Upper lobe of left lung (tissue), 6 donors: ENCODE results near the gene RPL9. TPM values are rescaled to one million over a fixed set of nuclear protein-coding genes. Genes with fewer than 3 reads are reported as not detected.
"Not testable (repeated sequence)": the region's sequence is repeated elsewhere in the genome, so short reads cannot be mapped to it uniquely, and the experiment has no call there.

ENCODE experiments used
- ATAC-seq, 2 donors: fragments of 200-7000 bp; cut with Tn5 transposase; one replicate each; pipeline ENCODE4 v1.9.1; 2022; ENCODE audit warnings: mild to moderate bottlenecking in 2 of 2, moderate library complexity in 2 of 2; ENCODE audit not compliant: low FRiP score in 2 of 2
- DNase-seq, 2 donors: peaks; one replicate each; pipeline ENCODE4 v3.0.0-alpha.2; 2019 to 2020
- H3K27ac ChIP-seq, 4 donors: fragments of 200-600 bp; sonication (generic); one replicate each; pipeline ENCODE4 v1.5.1; 2016 to 2019
- H3K27me3 ChIP-seq, 4 donors: fragments of 200-600 bp; sonication (generic); one replicate each; pipeline ENCODE4 v1.5.1; 2017 to 2019
- H3K36me3 ChIP-seq, 4 donors: fragments of 200-600 bp; sonication (generic); one replicate each; pipeline ENCODE4 v1.5.1; 2016 to 2019
- H3K4me1 ChIP-seq, 4 donors: fragments of 200-600 bp; sonication (generic); one replicate each; pipeline ENCODE4 v1.5.1; 2018 to 2019
- H3K4me3 ChIP-seq, 4 donors: fragments of 200-600 bp; sonication (generic); one replicate each; pipeline ENCODE4 v1.5.1; 2017 to 2019; ENCODE audit warnings: mild to moderate bottlenecking in 2 of 4, moderate library complexity in 1 of 4
- H3K9me3 ChIP-seq, 4 donors: fragments of 200-600 bp; sonication (generic); one replicate each; pipeline ENCODE4 v1.5.1; 2018 to 2019
- CTCF ChIP-seq, 6 experiments: fragments of 450-650 bp in 4 of 6; fragments of 200-600 bp in 2 of 6; sonication (generic) in 2 of 6; IDR thresholded peaks; one replicate each; pipeline ENCODE4 v1.5.1; 2016 to 2019; ENCODE audit warnings: antibody characterized with exemption in 6 of 6
- EP300 ChIP-seq, 4 donors: sonication (generic); formaldehyde crosslinking; IDR thresholded peaks; one replicate each; pipeline ENCODE4 v1.5.1; 2017; ENCODE audit warnings: antibody characterized with exemption in 4 of 4, control low read depth in 2 of 4
- POLR2A ChIP-seq, 4 donors: fragments of 450-650 bp; IDR thresholded peaks; one replicate each; pipeline ENCODE4 v1.5.1; 2016 to 2017; ENCODE audit warnings: antibody characterized with exemption in 4 of 4, mild to moderate bottlenecking in 2 of 4
- POLR2AphosphoS5 ChIP-seq, 2 donors: sonication (generic); formaldehyde crosslinking; IDR thresholded peaks; one replicate each; pipeline ENCODE4 v1.5.1; 2017; ENCODE audit warnings: antibody characterized with exemption in 2 of 2
- whole genome bisulfite sequencing, 2 donors: methylation state at CpG; one replicate each; pipeline ENCODE4 v1.1.5; 2017 to 2018; 5-methylcytosine and 5-hydroxymethylcytosine counted together
- total RNA-seq, 6 donors: library from RNA; depleted of rRNA in 4 of 6; stranded (reverse); fragments of >200 nt in 4 of 6; gene quantifications; one replicate each; pipeline versions ENCODE4 v1.1.0 to v1.2.1, GENCODE V29; 2016 to 2021
- donor health status: DM: no; HTN: no; CAD: no; lungs with moderate emphysema.
- donor health status: DM: no; HTN: yes; CAD: no; lungs with severe emphysema.

The RPL9 gene
- total RNA-seq, 6 donors from 2014 or later: 743 to 2,200 (median 1,155) TPM

- Histone ChIP-seq H3K27me3 (no peaks in the 10 kb centered on the region), H3K27ac (no peak overlapping the region), H3K4me1 (no peaks in the 10 kb centered on the region), H3K9me3 (no peaks in the 10 kb centered on the region), H3K36me3 (no peaks in the 10 kb centered on the region), H3K4me3 (no peak overlapping the region)
- no peak for DNase-seq
- no peak for TF ChIP-seq CTCF (IDR thresholded peaks at IDR 0.05)
- TF ChIP-seq POLR2AphosphoS5 (IDR thresholded peaks at IDR 0.05): no peak
- no peak for TF ChIP-seq EP300 (IDR thresholded peaks at IDR 0.05)
- TF ChIP-seq POLR2A (IDR thresholded peaks at IDR 0.05): no peak
- ATAC-seq: no peak
- WGBS, 2 donors: 95 to 96% methylated on average over 1 of the region's 1 CpG
Observed at GRCh38 chr4:39426728-39427127, 32.0 kb downstream of the RPL9 start.

DNA sequence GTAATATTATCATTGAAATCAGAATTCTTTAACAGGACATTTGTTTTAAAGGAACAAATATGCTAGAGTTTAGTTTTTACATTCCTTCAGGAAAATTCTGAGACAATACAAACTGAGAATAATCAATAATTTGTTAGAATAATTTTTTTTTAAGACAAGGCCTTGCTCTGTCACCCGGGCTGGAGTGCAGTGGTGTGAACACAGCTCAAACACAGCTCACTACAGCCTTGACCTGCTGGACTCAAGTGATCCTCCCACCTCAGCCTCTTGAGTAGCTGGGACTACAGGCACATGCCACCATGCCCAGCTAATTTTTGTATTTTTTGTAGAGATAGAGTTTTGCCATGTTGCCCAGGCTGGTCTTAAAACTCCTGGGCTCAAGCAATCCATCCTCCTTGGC lies 33.4 kb downstream of the RPL9 start:
- not testable (repeated sequence) for H3K27ac ChIP-seq, ATAC-seq, H3K9me3 ChIP-seq, DNase-seq, H3K4me1 ChIP-seq, H3K36me3 ChIP-seq, H3K27me3 ChIP-seq, H3K4me3 ChIP-seq
- WGBS, 2 donors: 77 to 93% methylated on average over 1 of the region's 1 CpG

GRCh38 chr4:39422247-39422646 lies 36.5 kb downstream of the RPL9 start:
- 87% methylated on average over 3 of the region's 3 CpGs for WGBS, 2 donors
- TF ChIP-seq CTCF (IDR thresholded peaks at IDR 0.05) (no peak), EP300 (IDR thresholded peaks at IDR 0.05) (no peak), POLR2AphosphoS5 (IDR thresholded peaks at IDR 0.05) (no peak), POLR2A (IDR thresholded peaks at IDR 0.05) (no peak)

GRCh38 chr4:39415678-39416283 lies 42.9 kb downstream of the RPL9 start:
- TF ChIP-seq EP300 (IDR thresholded peaks at IDR 0.05) (no peak), POLR2AphosphoS5 (IDR thresholded peaks at IDR 0.05) (no peak), POLR2A (IDR thresholded peaks at IDR 0.05) (no peak), CTCF (IDR thresholded peaks at IDR 0.05) (no peak)
- DNase-seq: no peak
- ATAC-seq: no peak
- H3K9me3 ChIP-seq: no peaks in the 10 kb centered on the region
- H3K27ac ChIP-seq: no peak overlapping the region
- H3K27me3 ChIP-seq: no peaks in the 10 kb centered on the region
- WGBS, 2 donors: 38 to 41% methylated on average over 2 of the region's 2 CpGs
- H3K36me3 ChIP-seq: no peaks in the 10 kb centered on the region
- H3K4me3 ChIP-seq: no peak overlapping the region
- H3K4me1 ChIP-seq: no peaks in the 10 kb centered on the region

More at GRCh38 chr4:39422247-39422646, 36.5 kb downstream of the RPL9 start:
- H3K4me1 ChIP-seq: no peaks in the 10 kb centered on the region
- no peaks in the 10 kb centered on the region for H3K36me3 ChIP-seq
- no peak overlapping the region for H3K4me3 ChIP-seq
- no peaks in the 10 kb centered on the region for H3K9me3 ChIP-seq
- ATAC-seq: no peak
- no peak for DNase-seq
- H3K27me3 ChIP-seq: no peaks in the 10 kb centered on the region
- no peak overlapping the region for H3K27ac ChIP-seq

DNA sequence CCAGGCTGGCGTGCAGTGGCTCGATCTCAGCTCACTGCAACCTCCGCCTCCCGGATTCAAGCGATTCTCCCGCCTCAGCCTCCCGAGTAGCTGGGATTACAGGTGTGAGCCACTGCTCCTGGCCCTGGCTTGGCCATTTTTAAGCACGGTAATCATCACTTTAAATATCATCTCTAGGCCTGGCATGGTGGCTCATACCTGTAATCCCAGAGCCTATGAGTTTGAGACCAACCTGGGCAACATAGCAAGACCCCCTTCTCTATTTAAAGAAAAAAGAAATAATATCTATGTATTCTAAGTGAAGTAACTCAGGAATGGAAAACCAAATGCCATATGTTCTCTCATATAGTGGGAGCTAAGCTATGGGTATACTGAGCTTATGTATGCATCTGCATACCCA lies 47.2 kb downstream of the RPL9 start:
- not testable (repeated sequence) for H3K36me3 ChIP-seq, DNase-seq, H3K4me1 ChIP-seq, H3K27ac ChIP-seq, ATAC-seq, H3K4me3 ChIP-seq, H3K27me3 ChIP-seq, H3K9me3 ChIP-seq
- WGBS, 2 donors: 88 to 99% methylated on average over 8 of the region's 8 CpGs

GRCh38 chr4:39410415-39410814 lies 48.3 kb downstream of the RPL9 start:
- Histone ChIP-seq H3K4me3 (no peak overlapping the region), H3K27me3 (no peaks in the 10 kb centered on the region), H3K4me1 (no peaks in the 10 kb centered on the region), H3K27ac (no peak overlapping the region), H3K9me3 (no peaks in the 10 kb centered on the region), H3K36me3 (no peaks in the 10 kb centered on the region)
- no peak for ATAC-seq
- 43 to 45% methylated on average over 5 of the region's 5 CpGs for WGBS, 2 donors
- TF ChIP-seq POLR2AphosphoS5 (IDR thresholded peaks at IDR 0.05): no peak
- no peak for TF ChIP-seq EP300 (IDR thresholded peaks at IDR 0.05)
- no peak for TF ChIP-seq CTCF (IDR thresholded peaks at IDR 0.05)
- no peak for TF ChIP-seq POLR2A (IDR thresholded peaks at IDR 0.05)
- no peak for DNase-seq
